Calu3 (cell line): ENCODE results near the gene SLC35B1. TPM values are rescaled to one million over a fixed set of nuclear protein-coding genes. Genes with fewer than 3 reads are reported as not detected.
"Not testable (repeated sequence)": the region's sequence is repeated elsewhere in the genome, so short reads cannot be mapped to it uniquely, and the experiment has no call there.

Experiments
- BruUV-seq: library from RNA; stranded (reverse); fragments of 400-500 nt; replicated peaks from 2 replicates; lab custom pipeline; 2021; lab: Mats Ljungman, UMichigan
- CTCF ChIA-PET: fragments of 300-600 bp; sonication (Branson Sonifier 250); formaldehyde crosslinking; loops from one replicate; lab custom pipeline; 2022; ENCODE audit warnings: antibody characterized with exemption; lab: Charles Lee
- DNase-seq: peaks from one replicate; pipeline ENCODE4 v3.0.0; 2022
- H3K27ac Mint-ChIP-seq: one replicate; pipeline ENCODE4 v1.8.0; 2022; ENCODE audit warnings: mixed read lengths; ENCODE audit not compliant: unreplicated experiment
- H3K27me3 Mint-ChIP-seq: one replicate; pipeline ENCODE4 v1.8.0; 2022; ENCODE audit warnings: mixed read lengths; ENCODE audit not compliant: unreplicated experiment
- H3K36me3 Mint-ChIP-seq: one replicate; pipeline ENCODE4 v1.8.0; 2022; ENCODE audit warnings: mild to moderate bottlenecking, moderate library complexity, mixed read lengths; ENCODE audit not compliant: insufficient read depth, unreplicated experiment
- H3K4me1 Mint-ChIP-seq: one replicate; pipeline ENCODE4 v1.8.0; 2022; ENCODE audit warnings: mild to moderate bottlenecking, low read depth, mixed read lengths; ENCODE audit not compliant: unreplicated experiment
- H3K4me3 Mint-ChIP-seq: one replicate; pipeline ENCODE4 v1.8.0; 2022; ENCODE audit warnings: mild to moderate bottlenecking, low read depth, moderate library complexity, mixed read lengths; ENCODE audit not compliant: unreplicated experiment
- H3K9me3 Mint-ChIP-seq: one replicate; pipeline ENCODE4 v1.8.0; 2022; ENCODE audit warnings: low read depth, mixed read lengths; ENCODE audit not compliant: unreplicated experiment
- CTCF ChIP-seq: fragments of 200-600 bp; IDR thresholded peaks from one replicate; pipeline ENCODE4 v1.8.0; 2022; ENCODE audit warnings: antibody characterized with exemption; ENCODE audit not compliant: unreplicated experiment
- intact Hi-C: fragments of 100-400 bp; cut with micrococcal nuclease; formaldehyde crosslinking; loops from one replicate; pipeline ENCODE4 v1.10.0; 2022; ENCODE audit not compliant: unreplicated experiment
- total RNA-seq: library from RNA; stranded (reverse); gene quantifications from 2 replicates; pipeline ENCODE4 v1.2.3, GENCODE V29; 2022

SLC35B1 gene
- total RNA-seq, 1 experiment from 2014 or later, result 117 TPM

- Mint-ChIP-seq H3K4me1 (no peaks in the 10 kb centered on the region), H3K9me3 (no peaks in the 10 kb centered on the region), H3K27ac (no peak overlapping the region), H3K4me3 (no peak overlapping the region), H3K36me3 (no peaks in the 10 kb centered on the region), H3K27me3 (no peaks in the 10 kb centered on the region)
- CTCF ChIA-PET, result interaction anchor here (0.5 kb wide), 1 partner anchor 8 kb away, joined by 4 read pairs; no protein-coding TSS in a partner anchor
- DNase-seq, result no peak
- intact Hi-C loops, result no loop called here
- BruUV-seq, result no TSS peak
- TF ChIP-seq CTCF, result no peak
These were observed 19.6 kb upstream of the SLC35B1 start for GRCh38 chr17:49727380-49727779.

GRCh38 chr17:49725452-49726130 lies 17.8 kb upstream of the SLC35B1 start:
- H3K4me1 Mint-ChIP-seq, result no peaks in the 10 kb centered on the region
- no peaks in the 10 kb centered on the region for H3K27me3 Mint-ChIP-seq
- H3K27ac Mint-ChIP-seq, result no peak overlapping the region
- no peak for DNase-seq
- CTCF ChIA-PET, result no interaction called here
- no peaks in the 10 kb centered on the region for H3K9me3 Mint-ChIP-seq
- H3K36me3 Mint-ChIP-seq, result no peaks in the 10 kb centered on the region
- no TSS peak for BruUV-seq
- no peak for TF ChIP-seq CTCF
- no peak overlapping the region for H3K4me3 Mint-ChIP-seq
- intact Hi-C loops, result no loop called here

GRCh38 chr17:49724552-49724951 lies 16.8 kb upstream of the SLC35B1 start:
- H3K27me3 Mint-ChIP-seq, H3K36me3 Mint-ChIP-seq, intact Hi-C loops, H3K9me3 Mint-ChIP-seq, BruUV-seq, H3K27ac Mint-ChIP-seq, DNase-seq, H3K4me3 Mint-ChIP-seq, H3K4me1 Mint-ChIP-seq, CTCF ChIA-PET: not testable (repeated sequence)

GRCh38 chr17:49723423-49723822 lies 15.7 kb upstream of the SLC35B1 start:
- Mint-ChIP-seq H3K4me1 (no peaks in the 10 kb centered on the region), H3K27me3 (no peaks in the 10 kb centered on the region), H3K9me3 (no peaks in the 10 kb centered on the region), H3K4me3 (no peak overlapping the region), H3K36me3 (no peaks in the 10 kb centered on the region), H3K27ac (no peak overlapping the region)
- TF ChIP-seq CTCF, result no peak
- CTCF ChIA-PET, result interaction anchor here (1.4 kb wide), 1 partner anchor 13 kb away, joined by 4 read pairs; no protein-coding TSS in a partner anchor
- no peak for DNase-seq
- BruUV-seq, result no TSS peak
- intact Hi-C loops, result no loop called here

- DNase-seq, result no peak
- Mint-ChIP-seq H3K4me1 (no peaks in the 10 kb centered on the region), H3K27me3 (no peaks in the 10 kb centered on the region), H3K4me3 (no peak overlapping the region), H3K27ac (no peak overlapping the region), H3K9me3 (no peaks in the 10 kb centered on the region), H3K36me3 (no peaks in the 10 kb centered on the region)
- intact Hi-C loops, result no loop called here
- BruUV-seq, result no TSS peak
- CTCF ChIA-PET, result interaction anchor here (0.6 to 2.0 kb wide), 2 partner anchors 14 to 32 kb away, joined by 4 to 7 read pairs; no protein-coding TSS in a partner anchor
- TF ChIP-seq CTCF, result no peak
These were observed 14.3 kb upstream of the SLC35B1 start for GRCh38 chr17:49722066-49722465.
